GM21529 (cell line): ENCODE data around the gene CYP26C1.

Source experiments
- ATAC-seq: cut with Tn5 transposase; IDR thresholded peaks from one replicate; pipeline ENCODE4 v1.9.1; 2021; ENCODE audit not compliant: unreplicated experiment

CYP26C1 gene

DNA sequence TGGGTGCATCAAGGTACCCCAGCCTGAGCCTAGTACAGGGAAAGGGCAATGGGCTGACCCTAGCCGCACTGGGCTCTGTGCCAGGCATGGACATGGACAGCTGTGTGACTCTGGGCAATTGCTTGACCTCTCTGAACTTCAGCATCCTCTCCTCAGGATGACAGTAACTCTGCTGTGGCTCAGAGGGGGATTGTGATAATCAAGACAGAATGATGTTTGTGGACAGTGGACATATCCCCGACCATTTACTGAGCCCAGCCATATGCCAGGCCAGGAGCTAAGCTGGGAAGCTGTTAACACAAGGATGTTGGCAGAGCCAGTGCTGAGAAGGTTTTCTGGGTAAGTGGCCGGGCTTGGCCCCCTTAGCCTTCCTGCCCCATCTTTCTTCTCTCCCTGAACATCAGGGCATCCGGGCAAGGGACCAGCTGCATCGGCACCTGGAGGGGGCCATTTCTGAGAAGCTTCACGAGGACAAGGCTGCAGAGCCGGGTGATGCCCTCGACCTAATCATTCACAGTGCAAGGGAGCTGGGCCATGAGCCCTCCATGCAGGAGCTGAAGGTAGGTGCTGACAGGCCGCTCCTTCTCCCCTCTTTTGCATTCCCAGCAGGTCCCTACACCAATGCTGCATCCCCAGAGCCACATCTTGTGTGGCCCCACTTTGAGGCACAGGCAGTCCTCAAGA lies 3.5 kb downstream of the CYP26C1 start:
- ATAC-seq, result no peak

DNA sequence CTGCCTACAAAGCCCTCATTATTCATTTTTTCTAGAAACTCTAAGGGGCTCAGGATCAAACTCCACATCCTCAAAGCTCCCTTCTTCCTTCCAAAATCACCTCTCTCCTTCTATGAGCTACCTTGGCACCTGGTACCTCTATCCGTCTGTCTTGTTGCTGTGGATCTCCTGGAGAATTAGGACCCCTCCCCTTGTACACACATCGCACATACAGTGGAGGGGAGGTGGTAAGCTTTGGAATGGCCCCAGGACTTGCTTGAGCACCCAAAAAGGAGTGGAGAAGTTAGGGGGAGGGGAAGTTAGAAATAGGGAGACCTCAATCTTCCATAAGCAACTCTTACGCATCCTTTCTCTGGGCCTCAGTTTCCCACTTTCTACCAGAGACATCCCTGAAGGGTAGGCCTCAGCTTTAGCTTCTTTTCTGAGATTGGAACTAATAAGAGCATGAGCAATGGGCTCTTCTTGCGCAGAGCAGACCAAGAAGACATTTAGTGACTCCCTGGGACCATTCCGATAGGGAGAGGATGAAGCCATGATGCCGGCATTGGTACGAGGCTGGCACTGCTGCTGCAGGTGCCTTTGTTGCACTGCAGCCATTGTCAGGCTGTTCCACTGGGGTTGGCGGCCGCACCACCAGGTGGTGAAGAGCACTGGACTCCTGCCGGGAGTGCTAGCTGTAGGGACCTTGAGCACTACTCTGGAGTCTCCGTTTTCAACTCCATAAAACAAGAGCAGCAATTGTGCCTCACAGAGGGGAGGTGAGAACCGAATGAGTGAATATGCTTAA lies 4.5 kb downstream of the CYP26C1 start:
- ATAC-seq, result no peak

DNA sequence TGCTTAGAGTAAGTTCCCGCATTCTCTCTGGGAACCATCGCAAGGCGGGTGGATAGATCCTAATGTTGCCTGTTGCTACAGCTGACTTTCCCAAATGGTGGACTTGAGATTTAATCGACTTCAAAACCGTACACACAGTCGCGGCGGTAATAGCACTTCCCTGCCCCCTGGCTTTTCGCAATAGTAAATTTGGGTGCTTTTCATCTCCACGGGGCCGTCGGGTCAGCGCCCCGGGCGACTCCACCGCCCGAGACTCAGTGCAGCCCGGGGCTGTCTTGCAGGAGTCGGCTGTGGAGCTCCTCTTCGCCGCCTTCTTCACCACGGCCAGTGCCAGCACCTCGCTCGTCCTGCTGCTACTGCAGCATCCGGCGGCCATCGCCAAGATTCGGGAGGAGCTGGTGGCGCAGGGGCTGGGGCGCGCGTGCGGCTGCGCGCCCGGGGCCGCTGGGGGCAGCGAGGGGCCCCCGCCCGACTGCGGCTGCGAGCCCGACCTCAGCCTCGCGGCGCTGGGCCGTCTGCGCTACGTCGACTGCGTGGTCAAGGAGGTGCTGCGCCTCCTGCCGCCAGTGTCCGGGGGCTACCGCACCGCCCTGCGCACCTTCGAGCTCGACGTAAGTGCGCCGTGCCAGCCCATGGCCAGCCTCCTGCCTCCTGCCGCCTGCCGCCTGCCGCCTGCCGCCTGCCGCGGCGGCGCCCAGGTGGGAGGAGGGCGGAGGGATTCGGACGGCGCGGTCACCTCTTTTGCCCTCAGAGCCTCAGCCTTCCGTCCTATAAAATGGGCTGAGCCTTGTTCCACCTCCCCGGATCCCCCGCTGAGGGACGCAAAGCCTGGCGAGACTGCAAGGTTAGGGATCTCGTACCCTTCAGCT lies 5.3 kb downstream of the CYP26C1 start:
- ATAC-seq, result no peak

DNA sequence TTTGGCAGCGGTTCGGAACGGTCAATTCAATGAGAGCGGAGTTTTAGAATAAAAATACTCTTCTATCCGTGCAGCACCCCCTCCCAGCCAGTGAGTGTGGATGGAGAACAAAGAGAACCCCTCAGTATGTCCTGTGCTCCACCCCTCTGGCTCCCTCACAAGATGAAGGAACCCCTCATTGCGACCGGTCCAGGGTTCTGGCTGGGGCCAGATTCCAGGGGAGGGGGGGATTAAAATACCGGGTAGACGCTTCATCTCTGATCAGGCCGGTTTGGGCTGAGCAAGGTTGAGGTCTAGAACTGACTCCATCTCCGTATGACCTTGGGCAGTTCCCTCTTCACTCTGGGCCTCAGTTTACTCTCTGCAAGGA lies 5.9 kb downstream of the CYP26C1 start:
- no peak for ATAC-seq

DNA sequence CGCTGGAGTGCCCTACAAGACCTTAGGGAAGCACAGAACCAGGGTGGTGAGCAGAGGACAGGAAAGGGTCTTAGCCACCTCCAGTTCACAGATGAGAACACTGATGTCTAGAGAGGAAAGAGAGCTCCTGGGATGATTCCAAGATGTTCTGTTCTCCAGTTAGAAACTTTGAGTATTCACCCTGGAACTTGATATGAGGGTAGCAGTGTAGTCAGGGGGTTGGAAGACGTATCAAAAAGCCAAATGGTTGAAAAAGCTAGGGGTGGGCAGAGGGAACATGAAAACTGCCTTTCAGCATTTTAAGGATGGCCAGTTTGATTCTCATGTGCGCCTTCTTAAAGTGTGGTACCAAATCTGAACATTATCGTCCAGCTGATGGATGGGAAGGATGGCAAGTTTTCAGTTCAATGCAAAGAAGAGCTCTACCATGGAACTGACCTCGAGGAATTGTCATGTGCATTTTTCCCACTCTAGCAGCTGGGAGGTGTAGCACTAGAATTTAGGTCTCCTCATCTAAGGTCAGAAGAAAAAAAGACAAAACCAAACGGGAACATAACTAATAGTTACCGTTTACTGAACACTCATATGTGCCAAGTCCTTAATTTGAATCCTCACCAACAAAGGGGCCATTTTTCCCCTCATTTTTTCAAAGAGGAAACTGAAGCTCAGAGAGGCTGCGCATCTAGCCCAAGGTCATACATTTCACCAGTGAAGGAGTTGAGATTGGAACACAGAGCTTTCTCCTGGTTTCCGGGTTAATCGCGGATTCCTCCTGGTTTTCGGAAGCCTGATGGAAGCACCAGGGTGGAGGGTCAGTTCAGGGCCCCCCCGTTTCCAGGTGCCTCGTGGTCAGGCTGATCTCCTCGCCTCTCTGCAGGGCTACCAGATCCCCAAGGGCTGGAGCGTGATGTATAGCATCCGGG lies 7.1 kb downstream of the CYP26C1 start:
- no peak for ATAC-seq

DNA sequence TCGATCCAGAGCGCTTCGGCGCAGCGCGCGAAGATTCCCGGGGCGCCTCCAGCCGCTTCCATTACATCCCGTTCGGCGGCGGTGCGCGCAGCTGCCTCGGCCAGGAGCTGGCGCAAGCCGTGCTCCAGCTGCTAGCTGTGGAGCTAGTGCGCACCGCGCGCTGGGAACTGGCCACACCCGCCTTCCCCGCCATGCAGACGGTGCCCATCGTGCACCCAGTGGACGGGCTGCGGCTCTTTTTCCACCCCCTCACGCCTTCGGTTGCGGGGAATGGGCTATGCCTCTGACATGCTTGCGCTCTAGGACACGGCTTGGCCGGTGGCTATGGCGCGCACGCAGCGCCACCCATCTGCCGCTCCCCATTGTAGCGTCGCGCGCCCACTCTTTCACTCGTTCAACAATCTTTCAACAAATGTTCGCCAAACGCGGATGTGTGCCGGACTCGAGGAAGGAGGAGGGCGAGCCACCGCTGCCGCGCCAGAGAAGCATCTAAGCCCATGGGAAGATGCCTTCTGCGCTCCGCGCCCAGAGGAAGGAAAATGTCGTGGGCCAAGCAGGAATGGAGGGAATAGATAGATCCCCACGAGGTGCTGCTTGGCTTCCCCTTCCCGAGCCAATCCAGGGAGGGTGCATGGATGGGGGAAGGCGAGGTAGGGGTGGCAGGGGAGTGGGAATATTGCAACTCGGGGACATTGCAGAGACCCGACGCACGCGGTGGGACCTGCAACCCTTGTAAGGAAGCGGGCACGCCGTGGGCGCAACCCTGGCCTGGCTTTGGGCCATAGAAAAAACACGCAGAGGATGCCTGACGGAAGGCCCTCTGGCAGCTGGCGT lies 8.0 kb downstream of the CYP26C1 start:
- no peak for ATAC-seq

DNA sequence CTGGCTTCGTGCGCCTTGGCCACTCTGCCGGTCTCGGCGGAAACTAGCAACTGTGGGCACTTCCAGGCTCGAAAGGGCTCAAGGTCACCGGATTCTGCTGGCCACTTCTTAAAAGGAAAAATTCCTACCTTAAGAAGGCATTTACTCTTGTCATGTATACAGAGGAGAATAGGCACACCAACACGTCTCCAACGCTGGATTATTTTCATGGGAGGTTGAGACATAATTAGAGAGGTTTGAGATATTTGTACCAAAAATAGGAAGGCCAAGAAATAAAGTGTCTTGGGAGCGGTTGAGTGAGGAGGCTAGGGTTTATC lies 8.6 kb downstream of the CYP26C1 start:
- ATAC-seq, result no peak

DNA sequence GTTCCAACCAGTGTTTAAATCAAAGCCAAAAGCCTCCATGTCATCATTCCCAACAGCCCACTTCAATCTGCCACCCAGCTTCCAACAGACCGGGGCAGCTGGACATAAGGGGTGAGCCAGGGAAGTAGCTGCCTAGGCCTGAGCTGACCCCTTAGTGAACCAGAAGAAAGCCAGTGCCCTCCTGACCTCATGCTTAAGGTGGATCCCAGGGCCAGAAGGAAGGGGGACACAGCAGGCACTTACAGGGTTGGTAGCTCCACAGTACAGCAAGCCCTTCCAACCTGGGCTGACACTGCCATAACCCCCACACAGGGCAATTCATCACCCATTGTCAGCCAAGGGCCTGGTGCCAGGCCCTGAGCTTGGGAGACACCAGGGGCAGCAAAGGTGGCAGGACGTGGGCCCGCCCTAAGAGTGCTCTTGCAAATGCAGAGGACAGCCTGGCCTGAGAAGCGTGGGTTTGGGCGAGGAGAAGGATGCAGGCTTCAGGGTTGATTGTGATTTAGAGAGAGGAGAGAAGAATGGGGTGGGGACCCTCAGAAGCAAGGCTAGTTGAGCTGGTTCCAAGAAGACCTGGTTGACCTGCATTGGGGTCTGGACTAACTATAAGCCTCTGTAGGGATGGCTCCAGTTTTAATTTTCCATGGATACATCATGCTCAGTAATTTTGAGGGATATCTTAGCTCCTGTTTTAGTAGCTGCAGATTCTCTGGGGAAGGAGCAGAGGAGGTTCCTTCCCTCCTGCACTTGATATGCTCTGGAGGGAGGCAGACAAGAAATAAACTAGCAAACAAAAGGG lies 10.0 kb downstream of the CYP26C1 start:
- no peak for ATAC-seq

DNA sequence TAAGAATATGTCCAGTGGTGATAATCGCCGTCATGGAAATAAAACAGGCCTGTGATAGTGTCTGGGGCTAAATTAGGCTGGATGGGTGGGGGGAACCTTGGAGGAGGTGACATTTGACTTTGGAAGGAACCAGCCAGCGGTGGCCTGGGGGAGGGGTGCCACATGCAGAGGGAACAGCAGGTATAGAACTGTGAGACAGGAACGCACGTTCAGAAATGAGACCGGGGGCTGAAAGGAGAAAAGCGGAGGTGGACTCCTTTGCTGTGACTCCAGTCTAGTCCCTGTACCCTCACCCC lies 10.5 kb downstream of the CYP26C1 start:
- ATAC-seq, result no peak

DNA sequence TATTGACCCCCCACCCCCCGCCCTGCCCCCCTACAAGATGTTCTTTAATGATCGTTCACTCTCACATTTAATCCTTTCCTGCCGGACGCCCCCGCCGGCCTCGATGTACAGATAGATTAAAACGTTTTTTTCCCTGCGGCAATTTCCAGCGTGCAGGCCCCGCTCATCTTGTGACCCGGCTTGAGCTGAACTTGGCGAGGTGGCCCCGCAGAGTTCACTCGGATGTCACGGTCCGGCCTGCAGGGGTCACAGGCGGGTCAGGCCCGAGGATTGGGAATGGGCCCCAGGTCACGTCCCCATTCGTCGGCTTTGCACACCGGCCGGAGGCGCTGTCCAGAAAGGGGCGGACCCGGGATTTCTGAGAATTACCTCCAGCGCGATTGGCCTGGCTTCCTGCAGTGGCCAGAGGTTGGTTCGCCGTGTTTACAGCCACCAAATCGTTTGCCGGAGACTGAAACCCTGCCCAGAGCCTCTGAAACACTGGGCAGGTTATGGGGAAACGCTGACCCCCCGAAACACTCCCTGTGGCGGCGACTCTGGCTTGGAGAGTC lies 11.2 kb downstream of the CYP26C1 start:
- no peak for ATAC-seq

DNA sequence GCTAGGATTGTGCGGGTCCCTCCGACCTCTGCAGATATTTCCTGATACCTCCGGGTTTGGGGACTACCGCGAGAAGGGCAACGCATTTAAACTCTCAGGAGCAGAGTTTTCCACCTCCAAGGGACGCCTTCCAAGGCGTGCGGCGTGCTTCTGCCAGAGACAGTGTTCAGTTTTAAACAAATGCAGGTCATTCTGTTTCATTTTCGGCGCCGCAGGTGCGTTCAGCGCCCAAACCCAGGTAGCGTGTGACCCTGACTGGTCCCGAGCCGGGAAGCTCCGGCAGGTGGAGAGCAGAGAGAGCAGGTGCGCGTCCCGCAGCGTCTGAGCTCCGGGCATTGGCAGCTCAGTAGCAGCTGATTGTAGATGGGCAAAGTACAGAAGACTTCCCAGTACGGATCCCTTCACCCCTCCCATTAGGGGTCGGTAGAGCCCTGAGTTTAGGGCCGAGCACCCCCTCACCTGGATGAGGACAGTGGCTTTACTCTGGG lies 11.7 kb downstream of the CYP26C1 start:
- no peak for ATAC-seq

DNA sequence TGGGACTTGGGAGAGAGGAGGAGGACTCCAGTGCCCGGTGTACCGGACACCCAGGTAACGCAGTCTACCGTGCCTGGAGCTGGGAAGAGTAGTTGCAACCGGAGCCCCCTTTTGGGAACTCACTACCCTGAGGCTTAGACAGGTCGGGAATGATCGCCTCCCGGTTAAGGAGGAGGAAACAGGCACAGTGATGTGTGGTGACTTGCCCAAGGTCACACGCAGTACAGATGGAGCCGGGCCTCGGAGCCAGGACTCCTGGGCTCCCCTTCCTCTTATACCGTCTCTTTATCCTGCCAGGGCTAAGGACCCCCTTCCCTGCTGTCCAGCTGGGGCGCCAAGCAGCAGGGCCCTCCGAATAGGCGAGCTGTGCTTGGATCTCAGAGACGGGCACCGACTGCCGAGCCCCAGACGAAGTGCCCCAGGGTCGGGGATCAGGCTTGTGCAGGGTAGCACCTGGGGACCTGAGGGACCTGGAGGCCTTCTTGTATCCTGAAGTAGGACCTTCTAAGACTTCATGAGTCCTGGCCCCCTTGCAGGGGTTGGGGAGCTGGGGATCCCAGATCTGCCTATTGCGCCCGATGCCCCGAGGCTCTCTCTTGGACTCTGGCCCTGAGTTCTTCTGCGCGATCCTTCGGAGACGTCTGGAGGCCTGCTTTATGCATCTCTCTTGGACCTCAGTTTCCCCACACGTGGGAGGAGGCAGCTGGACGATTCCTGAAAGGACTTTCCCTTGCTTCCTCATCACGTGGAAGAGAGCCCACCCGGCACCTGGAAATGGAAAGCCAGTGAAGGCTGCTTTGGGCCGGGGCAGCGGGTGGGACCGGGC lies 12.3 kb downstream of the CYP26C1 start:
- no peak for ATAC-seq

DNA sequence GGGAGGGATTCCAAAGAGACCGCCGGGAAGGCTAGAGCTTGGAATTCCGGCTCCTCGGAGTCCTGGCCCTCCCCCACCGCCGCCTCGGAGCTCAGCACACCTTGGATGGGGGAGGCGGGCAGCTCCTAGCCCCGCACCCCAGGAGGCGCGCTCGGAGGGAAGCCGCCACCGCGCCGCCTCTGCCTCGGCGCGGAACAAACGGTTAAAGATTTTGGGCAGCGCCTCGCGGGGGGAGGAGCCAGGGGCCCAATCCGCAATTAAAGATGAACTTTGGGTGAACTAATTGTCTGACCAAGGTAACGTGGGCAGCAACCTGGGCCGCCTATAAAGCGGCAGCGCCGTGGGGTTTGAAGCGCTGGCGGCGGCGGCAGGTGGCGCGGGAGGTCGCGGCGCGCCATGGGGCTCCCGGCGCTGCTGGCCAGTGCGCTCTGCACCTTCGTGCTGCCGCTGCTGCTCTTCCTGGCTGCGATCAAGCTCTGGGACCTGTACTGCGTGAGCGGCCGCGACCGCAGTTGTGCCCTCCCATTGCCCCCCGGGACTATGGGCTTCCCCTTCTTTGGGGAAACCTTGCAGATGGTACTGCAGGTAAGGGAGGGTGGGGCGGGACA lies 13.0 kb downstream of the CYP26C1 start, which contains the start of gene CYP26A1:
TSS of gene CYP26A1 (plus strand) at position 355 of the 608 bp plus-strand sequence. CDS start at position 397, 42 bp downstream.
- ATAC-seq, result no peak

DNA sequence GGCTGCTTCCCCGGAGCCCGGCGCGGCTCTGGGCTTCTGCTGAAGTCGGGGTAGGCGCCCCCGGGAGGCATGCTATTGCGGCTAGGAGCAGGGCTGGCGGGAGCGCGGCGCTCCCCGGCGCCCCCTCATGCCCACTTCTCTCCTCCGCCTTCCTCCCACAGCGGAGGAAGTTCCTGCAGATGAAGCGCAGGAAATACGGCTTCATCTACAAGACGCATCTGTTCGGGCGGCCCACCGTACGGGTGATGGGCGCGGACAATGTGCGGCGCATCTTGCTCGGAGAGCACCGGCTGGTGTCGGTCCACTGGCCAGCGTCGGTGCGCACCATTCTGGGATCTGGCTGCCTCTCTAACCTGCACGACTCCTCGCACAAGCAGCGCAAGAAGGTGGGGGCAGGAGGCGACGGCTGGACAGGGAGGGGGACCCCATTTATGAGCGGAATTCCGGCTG lies 13.6 kb downstream of the CYP26C1 start:
- ATAC-seq, result no peak

DNA sequence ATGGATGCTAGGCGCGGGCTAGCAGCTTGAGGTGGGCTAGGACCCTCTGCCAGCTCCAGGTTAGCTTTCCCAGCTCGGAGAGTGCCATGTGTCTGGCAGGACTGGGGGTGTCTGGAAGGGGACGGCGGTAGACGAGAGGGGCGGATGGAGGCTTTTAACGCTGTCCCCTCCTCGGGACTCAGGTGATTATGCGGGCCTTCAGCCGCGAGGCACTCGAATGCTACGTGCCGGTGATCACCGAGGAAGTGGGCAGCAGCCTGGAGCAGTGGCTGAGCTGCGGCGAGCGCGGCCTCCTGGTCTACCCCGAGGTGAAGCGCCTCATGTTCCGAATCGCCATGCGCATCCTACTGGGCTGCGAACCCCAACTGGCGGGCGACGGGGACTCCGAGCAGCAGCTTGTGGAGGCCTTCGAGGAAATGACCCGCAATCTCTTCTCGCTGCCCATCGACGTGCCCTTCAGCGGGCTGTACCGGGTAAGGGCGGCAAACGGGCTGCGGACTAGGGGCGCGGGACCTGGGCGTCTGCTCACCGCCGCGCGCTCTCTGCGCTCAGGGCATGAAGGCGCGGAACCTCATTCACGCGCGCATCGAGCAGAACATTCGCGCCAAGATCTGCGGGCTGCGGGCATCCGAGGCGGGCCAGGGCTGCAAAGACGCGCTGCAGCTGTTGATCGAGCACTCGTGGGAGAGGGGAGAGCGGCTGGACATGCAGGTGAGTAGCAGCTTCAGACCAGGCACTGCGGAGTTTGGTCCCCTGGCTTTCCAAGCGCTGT lies 14.2 kb downstream of the CYP26C1 start:
- no peak for ATAC-seq

DNA sequence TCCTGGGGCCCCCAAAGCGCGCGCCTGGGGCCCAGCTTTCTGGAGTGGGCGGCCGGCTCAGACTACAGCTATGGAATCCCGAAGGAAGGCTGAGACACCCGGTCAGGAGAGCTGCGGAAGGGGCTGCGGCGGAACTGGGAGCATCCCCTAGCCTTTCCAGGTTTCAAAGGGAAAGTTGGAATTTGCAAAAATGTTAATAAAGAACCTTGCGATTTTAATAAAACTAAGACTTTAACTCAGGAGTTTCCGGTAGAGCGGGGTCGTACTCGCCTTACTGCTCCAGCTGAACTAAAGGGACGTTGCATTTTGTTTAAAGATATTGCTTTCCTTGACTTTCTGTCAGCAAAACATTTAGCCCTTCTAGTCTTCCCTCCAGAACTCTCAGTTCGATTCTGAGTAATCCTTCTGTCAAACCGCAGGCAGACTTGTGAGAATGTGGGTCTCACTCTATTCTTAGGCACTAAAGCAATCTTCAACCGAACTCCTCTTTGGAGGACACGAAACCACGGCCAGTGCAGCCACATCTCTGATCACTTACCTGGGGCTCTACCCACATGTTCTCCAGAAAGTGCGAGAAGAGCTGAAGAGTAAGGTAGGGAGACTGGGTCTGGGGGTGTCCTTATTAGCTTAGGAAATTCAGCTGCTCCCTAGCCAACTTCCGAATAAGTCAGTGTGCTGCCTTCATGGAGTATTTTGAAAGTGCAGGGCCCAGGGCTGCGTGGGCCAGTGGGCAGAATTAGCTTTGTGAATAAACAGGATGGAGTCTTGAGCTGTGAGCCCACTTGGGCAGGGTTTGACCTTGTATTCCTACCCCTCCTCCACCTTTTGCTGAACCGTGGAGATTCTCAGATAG lies 15.0 kb downstream of the CYP26C1 start:
- ATAC-seq, result no peak
